NCI-H2196 (cell line): ENCODE results near the gene LHFPL3.

ENCODE experiments used
- DNase-seq: peaks from one replicate; lab custom pipeline; 2025; ENCODE audit not compliant: unreplicated experiment; lab: John Stamatoyannopoulos, UW

Gene LHFPL3

DNA sequence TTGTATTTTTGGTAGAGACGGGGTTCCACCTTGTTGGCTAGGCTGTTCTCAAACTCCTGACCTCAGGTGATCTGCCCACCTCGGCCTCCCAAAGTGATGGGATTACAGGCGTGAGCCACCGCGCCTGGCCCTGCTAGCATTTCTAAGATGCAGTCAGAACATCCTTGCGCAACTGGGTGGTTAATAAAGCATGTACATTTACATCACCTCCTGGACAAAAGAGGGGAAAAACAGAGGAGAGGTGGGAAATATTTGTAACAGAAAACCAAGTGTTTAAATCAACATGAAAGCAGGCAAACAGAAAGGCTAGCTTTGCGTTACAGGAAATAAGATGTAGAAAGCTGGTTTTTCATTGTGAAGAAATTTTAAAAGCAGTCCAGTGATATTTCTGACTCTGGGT is 464.7 kb downstream of the LHFPL3 start:
- no peak for DNase-seq

DNA sequence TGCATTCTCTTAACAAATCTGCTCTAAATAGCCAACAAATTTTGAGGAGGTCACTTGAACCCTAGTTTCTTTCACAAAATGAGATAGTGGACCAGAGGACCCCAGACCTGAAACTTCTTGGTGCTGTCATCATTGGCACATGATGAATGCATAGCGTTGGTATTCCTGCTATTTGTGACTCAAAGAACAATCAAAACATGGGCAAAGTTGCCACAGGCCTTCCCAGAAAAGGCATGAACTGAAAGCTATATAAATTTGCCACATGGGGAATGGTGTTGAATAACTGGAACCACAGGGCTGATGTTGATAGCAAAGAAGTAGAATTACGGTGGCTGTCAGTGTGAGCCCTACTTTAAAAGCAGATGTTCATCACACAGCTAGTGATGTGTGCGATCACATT is 465.8 kb downstream of the LHFPL3 start:
- DNase-seq, result no peak

DNA sequence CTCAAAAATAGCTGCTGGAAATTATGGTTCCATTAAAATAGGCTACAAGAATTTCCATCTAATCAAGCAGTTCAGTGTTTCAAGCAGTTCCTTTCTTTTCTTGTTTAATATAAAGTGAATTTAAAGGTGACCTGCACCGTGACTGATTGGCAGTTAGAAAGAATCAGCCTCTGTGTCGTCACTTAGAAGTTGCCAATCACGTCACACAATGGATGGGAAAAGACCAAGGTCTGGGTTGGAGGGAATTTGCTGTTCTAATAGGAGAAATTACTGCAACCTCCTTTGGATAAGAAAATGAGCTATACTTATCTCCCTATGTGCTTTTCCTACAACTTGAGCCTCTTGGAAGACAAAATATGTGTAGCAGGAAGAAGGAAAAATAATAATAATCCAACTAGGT is 466.2 kb downstream of the LHFPL3 start:
- no peak for DNase-seq

DNA sequence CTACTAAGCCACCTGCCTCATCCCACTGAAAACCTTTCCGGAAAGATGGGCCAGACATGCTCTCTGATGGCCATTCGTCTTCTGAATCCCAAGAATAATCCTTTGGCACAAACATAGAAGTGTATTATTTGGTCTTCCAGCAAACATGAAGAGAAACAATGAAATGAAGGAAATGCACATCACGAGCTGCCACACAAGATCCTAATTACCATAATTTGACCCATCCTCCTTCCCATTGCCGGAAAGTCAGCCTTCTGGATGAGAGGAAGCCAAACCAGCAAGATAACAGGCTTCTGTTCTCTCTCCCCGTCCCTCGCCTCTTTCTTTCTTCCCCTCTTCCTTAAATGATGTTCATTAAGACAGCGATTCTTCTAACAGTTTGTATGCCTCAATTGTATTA is 466.7 kb downstream of the LHFPL3 start:
- no peak for DNase-seq

DNA sequence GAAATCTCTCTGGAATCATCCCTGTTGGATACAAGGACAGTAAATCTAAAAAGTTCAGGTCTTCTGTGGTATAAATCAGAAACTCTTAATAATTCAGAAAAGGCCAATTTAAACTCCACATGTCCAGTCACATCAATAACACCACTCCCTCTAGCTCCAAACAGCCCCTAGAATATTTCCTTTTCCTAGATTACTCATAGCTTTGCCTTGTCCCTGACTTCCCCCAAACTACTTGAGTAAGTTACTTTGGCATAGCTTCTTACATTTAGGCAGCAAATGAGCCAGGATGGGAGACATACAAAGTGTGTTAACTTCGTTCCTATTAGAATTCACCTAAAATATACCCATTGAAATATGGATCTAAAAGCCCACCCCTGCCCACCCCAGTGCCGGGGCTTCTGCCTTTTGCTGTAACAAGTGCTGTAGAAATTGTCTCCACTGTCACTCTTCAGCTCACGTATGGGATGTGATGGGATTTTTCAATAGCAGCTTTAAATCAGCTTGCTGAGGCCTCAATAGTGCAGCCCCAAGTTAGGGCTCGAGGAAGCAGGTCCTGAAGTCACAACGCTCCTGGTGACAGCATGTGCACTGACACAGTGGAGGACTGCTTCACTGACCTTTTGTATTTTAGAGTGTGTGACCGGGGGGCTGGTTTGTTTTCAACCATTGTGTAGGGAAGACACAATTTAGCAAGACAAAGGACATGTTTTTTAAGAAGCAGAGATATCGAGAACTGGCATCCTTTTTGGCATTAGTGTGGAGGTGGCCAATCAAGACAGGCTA is 467.4 kb downstream of the LHFPL3 start:
- no peak for DNase-seq

DNA sequence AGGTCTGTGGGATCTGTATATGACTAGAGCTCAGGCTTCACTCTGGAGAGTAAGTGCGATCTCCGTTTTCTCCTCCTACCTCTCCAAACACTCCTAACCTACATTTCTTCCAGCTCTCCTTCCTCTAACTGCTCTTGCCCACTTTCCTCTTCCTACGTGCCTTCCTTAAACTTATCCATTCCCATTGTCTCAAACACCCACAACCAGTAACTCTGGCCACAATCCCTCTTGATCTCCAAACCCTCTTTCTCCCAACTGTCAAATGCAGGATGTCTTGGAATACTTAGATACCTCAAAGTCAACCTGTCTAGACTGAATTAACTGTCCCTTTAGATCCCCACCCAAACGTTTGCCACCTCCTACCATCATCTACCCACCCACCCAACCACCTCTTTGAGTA is 471.9 kb downstream of the LHFPL3 start:
- DNase-seq, result no peak

DNA sequence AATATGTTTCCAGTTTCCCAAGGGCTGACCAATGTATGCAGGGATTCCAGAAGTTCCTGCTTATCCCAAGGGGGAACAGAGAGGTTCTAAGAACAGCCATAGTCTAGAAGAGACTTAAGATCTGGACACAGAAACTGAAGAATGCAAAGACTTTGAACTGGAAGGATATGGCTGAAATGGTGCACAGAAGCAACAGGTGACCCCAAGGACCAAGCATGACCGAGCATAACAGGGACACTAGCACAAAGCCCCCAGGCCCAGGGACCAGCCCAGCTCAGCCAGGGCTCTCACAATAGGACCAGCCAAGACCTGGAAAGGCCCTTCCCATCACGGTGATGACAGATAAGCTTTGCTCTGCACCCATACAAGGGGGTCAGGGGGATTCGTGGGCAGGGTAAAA is 472.6 kb downstream of the LHFPL3 start:
- no peak for DNase-seq

DNA sequence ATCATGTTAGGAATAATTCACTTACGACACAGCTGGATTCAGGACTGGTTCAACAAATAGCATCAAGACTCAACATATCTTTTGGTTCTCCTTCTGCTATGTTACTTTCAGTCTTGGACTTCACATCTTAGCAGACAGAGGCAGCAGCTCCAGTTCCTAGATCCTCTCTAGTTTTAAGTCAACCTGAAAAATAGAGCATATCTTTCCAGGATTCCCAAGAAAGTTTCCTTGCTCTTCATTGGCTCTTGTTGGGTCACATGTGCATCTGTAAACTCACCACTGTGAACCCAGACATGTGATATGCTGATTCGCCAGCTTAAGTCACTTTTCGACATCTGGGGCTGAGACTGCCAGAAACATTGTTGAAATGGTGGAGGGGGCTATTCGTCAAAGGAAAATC is 475.5 kb downstream of the LHFPL3 start:
- DNase-seq, result no peak

DNA sequence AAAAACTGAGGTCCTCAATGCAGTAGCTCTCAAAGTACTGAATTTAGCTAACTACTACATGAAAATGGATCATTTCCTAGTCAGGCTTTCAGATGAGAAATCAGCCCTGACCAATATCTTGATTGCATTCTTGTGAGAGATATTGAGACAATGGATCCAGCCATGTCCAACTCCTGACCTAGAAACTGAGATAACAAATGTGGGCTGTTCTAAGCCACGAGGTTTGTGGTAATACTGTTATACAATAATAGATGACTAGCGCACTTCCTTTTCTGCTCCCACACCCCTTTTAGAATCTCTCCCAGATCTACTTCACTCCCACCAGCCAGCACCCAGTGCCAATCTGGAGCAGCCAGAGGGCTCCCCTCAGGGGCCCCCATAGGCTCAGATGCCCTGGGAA is 476.3 kb downstream of the LHFPL3 start:
- no peak for DNase-seq

DNA sequence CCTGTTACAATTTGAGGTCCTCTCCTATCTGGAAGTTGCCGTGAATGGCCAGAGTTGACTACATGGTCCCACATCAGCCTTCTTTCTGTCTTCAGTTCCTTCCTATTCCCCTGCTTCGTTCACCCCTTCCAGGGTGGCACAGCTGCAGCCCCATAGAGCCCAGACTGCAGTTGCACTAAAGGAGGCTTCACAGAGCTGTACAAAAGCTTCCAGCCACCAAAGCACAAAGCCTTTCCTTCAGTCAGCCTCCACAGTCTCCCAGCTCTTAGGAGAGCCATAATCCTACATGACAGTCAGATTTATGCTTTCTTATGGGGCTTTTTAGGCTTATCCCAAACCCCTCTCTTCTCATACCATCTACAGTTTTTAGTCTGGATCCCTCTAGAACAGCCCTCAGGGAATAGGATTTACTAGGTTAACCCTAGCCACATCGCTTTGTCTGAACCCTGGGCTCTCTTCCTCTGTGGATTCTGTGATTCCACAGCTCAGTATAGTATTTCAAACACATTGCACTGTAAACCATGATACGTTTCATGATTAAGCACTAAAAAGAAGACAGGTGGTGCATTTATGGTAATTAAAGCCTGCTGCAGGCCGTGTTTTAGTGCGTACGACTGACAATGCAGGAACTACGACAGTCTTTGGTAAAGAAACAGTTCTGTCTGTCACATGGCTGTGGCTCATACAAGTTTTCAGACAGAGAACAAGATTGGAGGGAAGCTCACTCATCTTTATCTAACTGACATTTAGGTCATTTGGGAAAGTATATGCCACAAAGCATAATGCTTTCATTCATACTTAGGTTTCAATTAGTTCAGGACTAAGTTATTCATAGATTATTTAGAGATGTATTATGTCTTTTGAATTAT is 477.3 kb downstream of the LHFPL3 start:
- DNase-seq, result no peak

DNA sequence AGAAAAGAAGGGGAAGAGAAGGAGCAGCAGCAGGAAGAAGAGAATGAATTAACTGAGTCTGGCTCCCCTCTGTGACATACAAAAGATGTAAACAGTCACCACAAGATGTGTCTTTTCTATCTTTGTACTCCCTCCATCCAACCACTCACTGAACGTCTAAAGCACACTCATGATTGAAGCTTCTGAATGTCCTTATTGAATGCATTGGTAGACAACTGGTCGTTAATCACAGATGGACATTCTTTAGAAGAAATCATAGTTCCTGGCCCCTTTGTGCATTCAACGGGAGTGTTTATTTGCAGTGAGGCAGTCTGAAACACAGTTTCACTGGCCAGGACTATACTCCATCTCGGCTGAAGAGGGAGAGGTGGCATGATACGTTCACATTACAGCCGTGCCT is 479.3 kb downstream of the LHFPL3 start:
- DNase-seq, result no peak

DNA sequence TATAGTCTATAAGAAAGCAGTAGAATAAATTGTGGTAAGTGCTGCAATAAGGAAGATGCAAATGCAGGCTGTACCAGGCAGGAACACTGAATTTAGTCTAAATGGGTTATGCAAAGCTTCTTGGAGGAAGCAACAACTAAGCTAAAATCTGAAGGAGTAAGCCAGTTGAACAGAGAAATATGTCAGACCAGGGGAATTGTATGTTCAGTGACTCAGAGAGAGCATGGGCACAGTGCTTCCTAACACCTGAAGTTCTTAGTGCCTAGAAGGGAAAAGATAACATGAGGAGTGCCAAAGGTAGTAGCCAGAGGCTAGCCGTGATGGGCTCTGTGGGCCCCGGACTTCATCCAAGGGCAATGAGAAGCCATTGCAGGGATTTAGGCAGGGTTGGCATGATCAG is 481.5 kb downstream of the LHFPL3 start:
- DNase-seq, result no peak

DNA sequence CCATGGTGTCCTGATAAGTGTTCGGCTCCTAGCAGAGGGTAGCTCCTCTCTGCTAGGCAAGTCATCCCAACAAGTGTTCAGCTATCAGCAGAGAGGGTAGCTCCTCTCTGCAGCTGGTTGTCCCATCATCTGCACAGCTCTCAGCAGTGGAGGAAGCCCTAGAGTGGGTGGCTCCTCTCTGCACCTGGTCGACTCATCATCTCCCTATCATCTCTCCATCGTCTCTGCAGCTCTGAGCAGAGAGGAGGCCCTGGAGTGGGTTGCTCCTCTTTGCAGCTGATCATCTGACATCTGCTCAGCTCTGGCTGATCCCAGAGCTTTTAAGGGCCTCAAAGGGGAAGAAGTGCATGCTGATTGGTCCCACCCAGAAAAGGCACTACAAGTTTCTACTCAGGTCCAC is 485.7 kb downstream of the LHFPL3 start:
- no peak for DNase-seq

DNA sequence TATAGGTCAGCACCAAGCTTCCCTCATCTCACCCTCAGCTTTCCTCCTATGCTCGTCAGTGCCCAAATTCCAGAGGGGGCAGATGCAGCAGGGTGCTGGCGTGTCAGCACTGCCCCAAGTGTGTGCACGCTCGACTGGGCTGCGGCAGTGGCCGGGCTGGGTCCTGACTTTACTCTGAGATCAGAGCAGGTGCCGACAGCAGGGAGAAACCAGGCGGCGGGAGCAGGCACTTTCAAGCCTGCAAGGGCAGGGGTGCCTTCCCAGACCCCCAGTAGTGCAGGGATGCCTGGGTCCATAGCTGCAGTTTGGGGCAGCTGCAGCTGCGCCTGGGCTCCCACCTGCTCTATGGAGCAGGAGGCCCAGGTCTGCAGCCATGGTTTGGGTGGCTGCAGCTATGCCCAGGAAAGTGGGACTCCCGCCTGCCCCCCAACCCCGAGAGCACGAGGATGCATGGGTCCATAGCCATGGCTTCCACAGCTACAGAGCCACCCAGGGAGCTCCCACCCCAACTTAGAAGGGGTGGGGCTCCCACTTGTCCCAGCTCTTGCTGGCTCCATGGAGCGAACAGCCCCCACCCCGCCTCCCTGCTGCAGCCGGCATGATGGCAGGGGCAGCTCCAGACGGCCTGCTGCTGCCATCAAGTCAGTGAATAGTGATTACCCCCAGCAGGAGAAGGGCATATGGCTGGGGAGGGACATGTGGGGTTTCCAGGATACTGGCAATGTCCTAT is 486.4 kb downstream of the LHFPL3 start:
- no peak for DNase-seq

DNA sequence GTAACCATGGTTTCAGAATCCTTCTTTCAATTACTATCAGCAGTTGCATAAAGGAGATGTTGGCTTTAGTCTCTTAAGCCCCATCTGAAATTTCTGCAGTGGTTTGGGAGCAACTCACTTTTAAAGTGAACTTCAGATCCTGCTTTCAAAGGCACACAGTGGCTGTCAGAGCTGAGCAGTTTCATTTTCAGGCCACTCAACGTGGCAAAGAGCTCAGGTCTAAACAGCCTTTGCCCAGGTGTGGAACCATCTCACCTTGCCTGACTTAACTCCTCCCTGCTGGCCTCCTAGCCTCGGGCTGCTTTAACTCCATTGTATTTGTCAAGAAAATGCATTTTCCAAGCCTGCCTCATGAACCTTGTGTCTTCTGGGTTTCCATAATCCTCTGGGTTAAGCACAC is 488.1 kb downstream of the LHFPL3 start:
- DNase-seq, result no peak

DNA sequence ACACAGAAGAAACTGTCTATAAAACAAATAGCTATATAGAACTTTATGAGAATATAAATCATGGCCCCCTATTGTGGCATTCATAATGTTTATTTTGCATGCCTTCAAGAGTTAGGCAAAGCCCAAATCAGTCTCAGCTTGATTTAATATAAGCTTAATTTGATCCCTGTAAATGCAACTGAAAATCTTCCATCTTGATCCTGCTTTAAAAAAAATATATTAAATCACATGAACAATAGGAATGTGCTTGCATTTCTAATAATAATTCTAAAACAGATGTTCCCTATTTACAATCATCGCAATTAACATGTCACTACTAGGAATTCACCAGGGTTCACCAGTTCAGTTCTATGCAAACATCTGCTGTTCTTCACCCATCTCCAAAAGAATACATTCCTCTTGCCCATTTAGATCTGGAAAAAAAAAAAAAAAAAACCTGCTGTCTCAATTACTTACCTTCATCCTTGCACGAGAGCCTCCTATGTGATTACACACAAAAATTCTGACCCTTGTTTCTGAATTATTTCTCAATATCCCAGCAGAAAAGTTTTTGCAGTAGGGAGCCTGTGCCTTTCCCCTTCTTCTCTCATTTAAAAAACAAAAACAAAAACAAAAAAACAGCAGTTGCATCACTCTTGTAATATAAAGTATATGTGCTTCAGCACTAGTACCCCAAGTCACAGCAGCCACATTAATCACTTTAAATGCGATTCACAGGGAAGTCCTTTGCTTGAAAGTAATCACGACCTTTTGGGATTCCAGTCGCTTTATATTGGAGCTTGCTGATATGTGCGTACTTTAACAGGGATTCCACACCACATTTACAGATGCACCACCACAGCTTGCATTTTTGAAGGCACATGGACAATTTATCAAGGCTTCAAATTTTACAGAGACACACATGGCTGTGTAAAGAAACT is 490.8 kb downstream of the LHFPL3 start:
- no peak for DNase-seq

DNA sequence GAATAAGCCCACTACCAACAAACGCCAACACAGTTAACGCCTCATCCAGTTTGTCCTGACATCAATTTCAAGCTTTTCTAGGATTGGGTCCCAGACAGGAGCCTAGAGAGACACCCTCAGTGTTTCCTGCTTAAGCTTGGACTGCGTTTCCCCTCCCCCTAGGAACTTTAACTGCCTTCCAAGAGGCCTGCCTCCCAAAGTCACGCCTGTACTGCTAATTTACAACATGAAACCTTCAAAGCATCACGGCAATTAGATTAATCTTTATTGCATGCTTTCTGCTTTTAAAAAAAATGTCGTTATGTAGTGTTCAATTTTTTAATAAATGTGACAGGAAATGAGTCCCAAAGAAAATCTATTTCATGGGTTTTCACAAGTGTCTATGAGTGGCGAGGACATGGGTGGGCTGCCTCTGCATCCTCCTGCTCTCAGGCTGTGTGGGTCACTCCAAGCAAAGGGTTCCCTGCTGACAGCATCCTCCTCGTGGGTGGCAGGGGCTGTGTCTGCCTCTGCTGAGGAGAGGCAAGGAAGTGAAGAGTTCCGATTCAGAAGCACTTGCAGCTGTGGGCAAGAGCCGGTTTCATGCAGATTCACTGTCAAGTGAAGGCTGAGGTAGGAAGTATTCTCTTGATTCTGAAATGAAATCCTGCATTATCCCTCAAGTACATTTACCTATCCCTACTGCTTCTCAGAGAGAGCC is 492.6 kb downstream of the LHFPL3 start:
- DNase-seq, result no peak

DNA sequence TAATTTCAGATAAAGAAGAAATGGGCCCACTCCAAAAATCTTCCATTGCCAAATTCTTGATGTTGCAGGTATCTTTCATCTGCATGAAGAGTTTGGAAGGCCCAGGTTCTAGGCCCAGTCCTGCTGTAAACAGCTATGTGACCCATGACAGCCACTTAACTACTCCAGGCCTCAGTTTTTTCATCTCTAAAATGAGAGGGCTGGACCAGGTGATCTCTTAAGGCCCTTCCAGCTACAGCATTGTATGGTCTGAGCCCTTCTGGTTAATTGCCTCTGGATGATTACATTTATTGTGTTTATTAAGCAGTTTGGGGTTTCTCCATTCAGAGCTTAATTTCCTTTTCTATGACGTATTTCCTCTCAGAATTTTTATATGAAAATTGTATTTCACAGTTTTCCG is 494.8 kb downstream of the LHFPL3 start:
- DNase-seq, result no peak

DNA sequence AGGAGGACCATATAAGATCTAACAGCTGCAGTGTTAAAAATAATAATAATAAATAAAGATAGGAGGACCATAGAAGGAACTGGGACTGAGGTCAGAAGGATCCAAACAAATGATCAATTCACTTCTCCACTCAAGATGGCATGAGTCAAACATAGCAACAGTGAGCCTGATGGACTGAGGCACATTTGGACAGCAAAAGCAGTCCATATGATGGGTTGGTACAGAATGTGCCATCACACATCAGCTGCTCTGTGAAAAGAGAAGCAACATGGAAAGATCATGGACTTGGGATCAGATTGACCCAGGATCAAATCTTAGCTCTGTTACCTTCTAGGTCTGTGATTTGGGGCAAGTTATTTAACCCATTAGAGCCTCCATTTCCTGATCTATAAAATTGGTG is 496.7 kb downstream of the LHFPL3 start:
- DNase-seq, result no peak

DNA sequence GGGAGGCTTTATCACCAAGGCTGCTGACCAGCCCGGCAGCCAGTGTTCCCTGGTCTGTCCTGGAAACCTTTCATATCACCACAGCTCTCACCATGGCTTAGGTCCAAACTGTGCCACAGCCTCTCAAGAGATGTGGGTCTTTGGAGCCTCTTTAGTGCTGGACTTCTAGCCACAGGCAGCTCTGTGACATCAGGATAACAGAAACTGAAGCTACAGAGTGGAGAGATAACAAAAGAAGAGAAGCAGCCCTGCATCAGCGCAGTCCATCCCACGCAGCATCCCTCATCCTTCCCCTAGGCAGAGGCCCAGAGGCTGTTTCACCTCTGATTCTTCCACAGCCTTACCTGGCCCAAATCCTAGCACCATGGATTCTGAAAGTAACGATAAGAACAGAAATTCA is 497.7 kb downstream of the LHFPL3 start:
- no peak for DNase-seq
